HepG2 (cell line): Measurements from ENCODE around the gene MCC. TPM values are rescaled to one million over a fixed set of nuclear protein-coding genes. Genes with fewer than 3 reads are reported as not detected.

ENCODE experiments used
- ATAC-seq: fragments of 200-7000 bp; cut with Tn5 transposase; 3 replicates; pipeline ENCODE4 v1.9.1; 2020; ENCODE audit warnings: mild to moderate bottlenecking, moderate library complexity
- BruUV-seq: library from RNA; stranded (reverse); fragments of 400-500 nt; replicated peaks from 2 replicates; lab custom pipeline; 2021; lab: Mats Ljungman, UMichigan
- CTCF ChIA-PET: fragments of 300-600 bp; formaldehyde crosslinking; extraction: SDS; loops from one replicate; lab custom pipeline; 2021; ENCODE audit warnings: low total read pairs, inconsistent platforms, low intra/inter-chr PET ratio; lab: Yijun Ruan, JAX
- POLR2A ChIA-PET: fragments of 350-600 bp; sonication (Branson Sonifier 250); formaldehyde crosslinking; loops from one replicate; lab custom pipeline; 2020; ENCODE audit warnings: antibody characterized with exemption, inconsistent platforms; lab: Yijun Ruan, JAX
- DNase-seq: peaks from one replicate; pipeline ENCODE4 v3.0.0-alpha.2; 2015; ENCODE audit warnings: low spot score
- FAIRE-seq: peaks from 3 replicates; lab custom pipeline; 2011; peaks lifted over from hg19 to GRCh38; lab: Jason Lieb, UNC
- H2AFZ ChIP-seq: one replicate; pipeline ENCODE4 v1.6.1; 2011; ENCODE audit warnings: low read length, inconsistent platforms
- H3K27ac ChIP-seq: fragments of 300-600 bp; 3 replicates; pipeline ENCODE4 v1.8.0; 2011; ENCODE audit warnings: mixed run types, mild to moderate bottlenecking, mixed read lengths, low read length, inconsistent platforms; ENCODE audit not compliant: insufficient read depth; ENCODE audit errors: extremely low read length
- H3K27me3 ChIP-seq, 2 experiments: fragments of 200-600 bp in 1 of 2; 2 replicates in 1 of 2; 3 replicates in 1 of 2; pipeline versions ENCODE4 v1.6.0 to v1.8.0; 2011; ENCODE audit warnings: low read length in 2 of 2, mild to moderate bottlenecking in 2 of 2, moderate library complexity in 2 of 2, inconsistent platforms in 1 of 2; ENCODE audit not compliant: insufficient read depth in 2 of 2, control insufficient read depth in 1 of 2
- H3K36me3 ChIP-seq, 2 experiments: fragments of 200-600 bp in 1 of 2; replicated peaks in 1 of 2; 2 replicates in 1 of 2; 3 replicates in 1 of 2; pipeline versions ENCODE4 v1.5.1 to v1.8.0; 2011; ENCODE audit warnings: low read length in 2 of 2, inconsistent platforms in 1 of 2; ENCODE audit not compliant: insufficient read depth in 2 of 2, control insufficient read depth in 1 of 2
- H3K4me1 ChIP-seq: 2 replicates; pipeline ENCODE4 v1.5.1; 2012; ENCODE audit warnings: low read length, inconsistent platforms; ENCODE audit not compliant: insufficient read depth
- H3K4me2 ChIP-seq: 2 replicates; pipeline ENCODE4 v1.6.0; 2011; ENCODE audit warnings: low read depth, low read length, inconsistent platforms
- H3K4me3 ChIP-seq, 3 experiments: fragments of 200-600 bp in 1 of 3; sonication (generic), shearing (Covaris generic) in 1 of 3; replicated peaks in 1 of 3; 2 replicates each; pipeline ENCODE4 v1.5.1; 2011 to 2016; ENCODE audit warnings: low read length in 3 of 3, inconsistent platforms in 2 of 3, low read depth in 2 of 3, mild to moderate bottlenecking in 2 of 3, control low read depth in 1 of 3, mixed read lengths in 1 of 3; ENCODE audit not compliant: insufficient read depth in 1 of 3
- H3K79me2 ChIP-seq: one replicate; pipeline ENCODE4 v1.6.1; 2011; ENCODE audit warnings: low read length, inconsistent platforms; ENCODE audit not compliant: insufficient read depth
- H3K9ac ChIP-seq: 2 replicates; pipeline ENCODE4 v1.6.0; 2011; ENCODE audit warnings: mild to moderate bottlenecking, low read depth, low read length, inconsistent platforms; ENCODE audit not compliant: insufficient read depth
- H3K9me3 ChIP-seq: 2 replicates; pipeline ENCODE4 v1.5.1; 2012; ENCODE audit warnings: mild to moderate bottlenecking, low read length
- H4K20me1 ChIP-seq: 2 replicates; pipeline ENCODE4 v1.6.0; 2011; ENCODE audit warnings: inconsistent platforms, mild to moderate bottlenecking, low read length, moderate library complexity; ENCODE audit not compliant: insufficient read depth
- AGO2 ChIP-seq: fragments of 200-400 bp; formaldehyde crosslinking; optimal IDR thresholded peaks from 2 replicates; pipeline ENCODE3; 2017; ENCODE audit warnings: mild to moderate bottlenecking, low read depth, low read length, moderate library complexity
- ELF1 ChIP-seq: sonication (generic); formaldehyde crosslinking; IDR thresholded peaks from 2 replicates; pipeline ENCODE4 v1.4.0; 2020; ENCODE audit warnings: missing genetic modification reagents
- HIVEP1 ChIP-seq: sonication (generic); formaldehyde crosslinking; IDR thresholded peaks from 2 replicates; pipeline ENCODE4 v1.4.0; 2020; ENCODE audit warnings: mild to moderate bottlenecking, missing genetic modification reagents
- JUND ChIP-seq: sonication (generic); formaldehyde crosslinking; IDR thresholded peaks from 2 replicates; pipeline ENCODE4 v1.8.0; 2022; ENCODE audit warnings: mild to moderate bottlenecking, missing genetic modification reagents
- MEIS2 ChIP-seq: sonication (generic); formaldehyde crosslinking; IDR thresholded peaks from 2 replicates; pipeline ENCODE4 v1.9.0; 2021; ENCODE audit warnings: mild to moderate bottlenecking, missing genetic modification reagents
- MYNN ChIP-seq: sonication (generic); formaldehyde crosslinking; IDR thresholded peaks from 2 replicates; pipeline ENCODE4 v1.4.0; 2020; ENCODE audit warnings: mild to moderate bottlenecking, low read depth, missing genetic modification reagents
- PAF1 ChIP-seq: IDR thresholded peaks from 2 replicates; pipeline ENCODE4 v1.6.1; 2016; ENCODE audit warnings: missing genetic modification reagents, missing compliant biosample characterization
- ZBTB10 ChIP-seq: sonication (generic); formaldehyde crosslinking; IDR thresholded peaks from 2 replicates; pipeline ENCODE4 v1.4.0; 2020; ENCODE audit warnings: missing genetic modification reagents, borderline replicate concordance
- ZNF3 ChIP-seq: IDR thresholded peaks from 2 replicates; pipeline ENCODE4 v1.7.0; 2017; ENCODE audit warnings: inconsistent platforms
- ZNF496 ChIP-seq: sonication (generic); formaldehyde crosslinking; IDR thresholded peaks from 2 replicates; pipeline ENCODE4 v1.8.1; 2023; ENCODE audit warnings: mild to moderate bottlenecking, moderate library complexity, missing genetic modification reagents; ENCODE audit not compliant: insufficient replicate concordance
- WGBS: methylation state at CpG from one replicate; pipeline ENCODE4 v1.1.6; 2017; ENCODE audit warnings: low lambda C conversion rate; 5-methylcytosine and 5-hydroxymethylcytosine counted together
- in situ Hi-C: cut with HindIII; loops from 2 replicates; pipeline ENCODE4 v1.10.0; 2017; ENCODE audit warnings: low pct_unique_long_range_greater_than_20kb; ENCODE audit not compliant: extremely low pct_ligation_motif_present
- intact Hi-C: fragments of 100-400 bp; cut with micrococcal nuclease; formaldehyde crosslinking; loops from one replicate; pipeline ENCODE4 v1.10.0; 2022; ENCODE audit not compliant: unreplicated experiment
- polyA plus RNA-seq, 8 experiments: library from polyadenylated mRNA; depleted of rRNA in 3 of 8; stranded (reverse) in 7 of 8; unstranded in 1 of 8; fragments of >200 nt; fragmentation: Illumina TruSeq in 4 of 8; extraction: Trizol in 4 of 8; gene quantifications; 2 replicates each; pipeline versions ENCODE4 v1.2.1 to v1.2.3, GENCODE V29; 2011 to 2016; ENCODE audit warnings: low read depth in 4 of 8, missing spikeins in 1 of 8, mixed read lengths in 1 of 8; ENCODE audit not compliant: insufficient read depth in 1 of 8
- total RNA-seq, 5 experiments: library from RNA; depleted of rRNA; stranded (reverse); fragments of >200 nt; fragmentation: Illumina TruSeq; extraction: Trizol; gene quantifications; 2 replicates each; pipeline ENCODE4 v1.2.3, GENCODE V29; 2016; ENCODE audit warnings: low read depth in 1 of 5

Gene MCC
- total and polyA plus RNA-seq, 2 of the 13 experiments (the other 11 are each of a cell fraction or from before 2014, with no cell fraction given) = 0.55 to 2.4 TPM

DNA sequence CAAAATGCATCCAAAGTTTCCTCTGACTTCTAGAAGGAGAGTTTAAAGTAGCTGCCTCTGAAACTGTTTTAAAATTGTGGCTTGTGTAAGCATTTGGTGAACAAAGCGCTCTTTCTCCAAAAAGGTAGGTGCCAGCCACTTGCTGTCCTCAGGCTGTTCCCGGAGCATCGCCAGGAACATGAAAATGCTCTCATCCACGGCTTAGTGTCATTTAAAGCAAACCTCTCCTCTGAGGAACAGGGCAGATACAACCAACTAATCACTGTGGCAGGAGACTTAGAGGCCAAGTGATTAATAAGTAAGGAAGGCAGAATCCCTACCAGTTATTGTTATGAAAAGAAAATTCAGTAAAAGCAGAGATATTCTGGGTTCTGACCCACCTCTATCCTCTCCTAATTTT lies 346.1 kb downstream of the MCC start (continued):
- TF ChIP-seq ZBTB10 (CRISPR knock-in tag) (no peak), HIVEP1 (CRISPR knock-in tag) (no peak), MEIS2 (CRISPR knock-in tag) (no peak), AGO2 (no peak), MYNN (no peak), ELF1 (CRISPR knock-in tag) (no peak)

GRCh38 chr5:113140837-113141671 lies 347.2 kb downstream of the MCC start:
- Histone ChIP-seq H3K9me3 (no peaks in the 10 kb centered on the region), H3K4me1 (no peaks in the 10 kb centered on the region), H3K79me2 (no peaks in the 10 kb centered on the region), H3K9ac (no peak overlapping the region), H4K20me1 (no peaks in the 10 kb centered on the region), H3K27me3 (no peaks in the 10 kb centered on the region), H3K4me2 (no peak overlapping the region), H3K27ac (no peak overlapping the region), H2AFZ (no peak overlapping the region), H3K36me3 (no peaks in the 10 kb centered on the region), H3K4me3 (no peak overlapping the region)
- TF ChIP-seq JUND (CRISPR knock-in tag) (no peak), PAF1 (CRISPR knock-in tag) (no peak), ZNF3 (no peak), ZNF496 (CRISPR knock-in tag) (no peak)
- ChIA-PET POLR2A (no interaction called here), CTCF (no interaction called here)
- ATAC-seq (no peak), FAIRE-seq (no peak), DNase-seq (no peak)
- in situ Hi-C loops = no loop called here
- no TSS peak for BruUV-seq
- intact Hi-C loops = no loop called here
- 60% methylated on average over 9 of the region's 9 CpGs for WGBS
